Inflammatory macrophage (primary cell): ENCODE results near the gene OSER1.

Experiments used
- DNase-seq, 2 donors: peaks; one replicate each; pipeline ENCODE4 v3.0.0-alpha.2; 2020 to 2022

The OSER1 gene

GRCh38 chr20:44173116-44173515 is 37.5 kb downstream of the OSER1 start:
- no peak for DNase-seq

- DNase-seq: no peak
Measured at GRCh38 chr20:44172572-44172950, 38.0 kb downstream of the OSER1 start.

- no peak for DNase-seq
Measured at GRCh38 chr20:44171775-44172571, 38.6 kb downstream of the OSER1 start.

- no peak for DNase-seq
Measured at GRCh38 chr20:44170816-44171410, 39.7 kb downstream of the OSER1 start.

- no peak for DNase-seq
Measured at GRCh38 chr20:44167736-44168135, 42.8 kb downstream of the OSER1 start.

- DNase-seq: no peak
Measured at GRCh38 chr20:44166477-44166876, 44.1 kb downstream of the OSER1 start.

- no peak for DNase-seq
Measured at GRCh38 chr20:44166008-44166407, 44.6 kb downstream of the OSER1 start.

- DNase-seq: no peak
Measured at GRCh38 chr20:44160133-44160532, 50.4 kb downstream of the OSER1 start.

GRCh38 chr20:44159711-44160110 is 50.9 kb downstream of the OSER1 start:
- no peak for DNase-seq

- DNase-seq: no peak
Measured at GRCh38 chr20:44159125-44159524, 51.4 kb downstream of the OSER1 start.

- DNase-seq: no peak
Measured at GRCh38 chr20:44157061-44157460, 53.5 kb downstream of the OSER1 start.

- no peak for DNase-seq
Measured at GRCh38 chr20:44154521-44155001, 56.0 kb downstream of the OSER1 start.

- no peak for DNase-seq
Measured at GRCh38 chr20:44153636-44154043, 56.9 kb downstream of the OSER1 start.

- DNase-seq: no peak
Measured at GRCh38 chr20:44151621-44152416, 58.8 kb downstream of the OSER1 start.

- no peak for DNase-seq
Measured at GRCh38 chr20:44146272-44146671, 64.3 kb downstream of the OSER1 start.
